Measurements from ENCODE around the gene MPHOSPH9.
A peak's percentile ranks its signal among the peaks of the same experiment; 100 is the strongest.

Gene MPHOSPH9

GRCh38 chr12:123232807-123233504, at the start of gene MPHOSPH9, which contains the start of gene MTRFR:
MPHOSPH9 (minus strand) TSS chr12:123233141; CDS start chr12:123230364, 2,777 bp downstream.
MTRFR (plus strand) TSS chr12:123233436; CDS start chr12:123253675, 20,239 bp downstream.
- 0 out of 2 replicates have a peak, but pooled peaks cover 1% of the 10 kb centered on the region for H3K4me1 ChIP-seq (ENCODE audit: control insufficient read depth, insufficient read depth, low read length)
- H3K4me3 ChIP-seq (ENCODE audit: low read length): peak within 1 kb of the TSS; percentile 81
- peak; percentile 97 for DNase-seq (ENCODE audit: low read depth, low spot score)
- WGBS (ENCODE audit: insufficient coverage, insufficient read length): no CpG with 5 or more reads among the region's 66 CpGs
- H3K36me3 ChIP-seq (ENCODE audit: control insufficient read depth, insufficient read depth, low read length): no peaks in the 10 kb centered on the region
- H3K27me3 ChIP-seq (ENCODE audit: control insufficient read depth, insufficient read depth, low read length): no peaks in the 10 kb centered on the region
- H3K27ac ChIP-seq (ENCODE audit: low read length): no peak within 1 kb of the TSS
- no peaks in the 10 kb centered on the region for H3K9me3 ChIP-seq (ENCODE audit: control insufficient read depth, insufficient read depth, low read length)

GRCh38 chr12:123282111-123282510, 49.2 kb upstream of the MPHOSPH9 start:
- Histone ChIP-seq H3K4me3 (ENCODE audit: low read length) (no peak overlapping the region), H3K27ac (ENCODE audit: low read length) (no peak overlapping the region), H3K9me3 (ENCODE audit: control insufficient read depth, insufficient read depth, low read length) (no peaks in the 10 kb centered on the region), H3K36me3 (ENCODE audit: control insufficient read depth, insufficient read depth, low read length) (no peaks in the 10 kb centered on the region), H3K4me1 (ENCODE audit: control insufficient read depth, insufficient read depth, low read length) (peaks cover 2% of the 10 kb centered on the region; the same call in 1 of the 2 replicates), H3K27me3 (ENCODE audit: control insufficient read depth, insufficient read depth, low read length) (no peaks in the 10 kb centered on the region)
- DNase-seq (ENCODE audit: low read depth, low spot score): no peak
- no CpG with 5 or more reads among the region's 10 CpGs for WGBS (ENCODE audit: insufficient coverage, insufficient read length)

- no peak overlapping the region for H3K4me3 ChIP-seq (ENCODE audit: low read length)
- WGBS (ENCODE audit: insufficient coverage, insufficient read length): no CpG with 5 or more reads among the region's 2 CpGs
- no peak overlapping the region for H3K27ac ChIP-seq (ENCODE audit: low read length)
- no peaks in the 10 kb centered on the region for H3K4me1 ChIP-seq (ENCODE audit: control insufficient read depth, insufficient read depth, low read length)
- no peak for DNase-seq (ENCODE audit: low read depth, low spot score)
- no peaks in the 10 kb centered on the region for H3K27me3 ChIP-seq (ENCODE audit: control insufficient read depth, insufficient read depth, low read length)
- no peaks in the 10 kb centered on the region for H3K36me3 ChIP-seq (ENCODE audit: control insufficient read depth, insufficient read depth, low read length)
- H3K9me3 ChIP-seq (ENCODE audit: control insufficient read depth, insufficient read depth, low read length): no peaks in the 10 kb centered on the region
Measured at GRCh38 chr12:123280971-123281370, 48.0 kb upstream of the MPHOSPH9 start.

GRCh38 chr12:123278101-123278627, 45.2 kb upstream of the MPHOSPH9 start:
- Histone ChIP-seq H3K27me3 (ENCODE audit: control insufficient read depth, insufficient read depth, low read length) (no peaks in the 10 kb centered on the region), H3K9me3 (ENCODE audit: control insufficient read depth, insufficient read depth, low read length) (no peaks in the 10 kb centered on the region), H3K36me3 (ENCODE audit: control insufficient read depth, insufficient read depth, low read length) (no peaks in the 10 kb centered on the region), H3K27ac (ENCODE audit: low read length) (no peak overlapping the region), H3K4me1 (ENCODE audit: control insufficient read depth, insufficient read depth, low read length) (no peaks in the 10 kb centered on the region), H3K4me3 (ENCODE audit: low read length) (no peak overlapping the region)
- DNase-seq (ENCODE audit: low read depth, low spot score): no peak
- WGBS (ENCODE audit: insufficient coverage, insufficient read length): no CpG with 5 or more reads among the region's 2 CpGs

GRCh38 chr12:123273166-123273565, 40.2 kb upstream of the MPHOSPH9 start:
- Histone ChIP-seq H3K4me3 (ENCODE audit: low read length) (no peak overlapping the region), H3K9me3 (ENCODE audit: control insufficient read depth, insufficient read depth, low read length) (no peaks in the 10 kb centered on the region), H3K27ac (ENCODE audit: low read length) (no peak overlapping the region), H3K36me3 (ENCODE audit: control insufficient read depth, insufficient read depth, low read length) (no peaks in the 10 kb centered on the region), H3K4me1 (ENCODE audit: control insufficient read depth, insufficient read depth, low read length) (peaks cover 10% of the 10 kb centered on the region), H3K27me3 (ENCODE audit: control insufficient read depth, insufficient read depth, low read length) (no peaks in the 10 kb centered on the region)
- WGBS (ENCODE audit: insufficient coverage, insufficient read length): no CpG with 5 or more reads among the region's 15 CpGs
- no peak for DNase-seq (ENCODE audit: low read depth, low spot score)

GRCh38 chr12:123271001-123271668, 38.2 kb upstream of the MPHOSPH9 start:
- Histone ChIP-seq H3K27ac (ENCODE audit: low read length) (no peak overlapping the region), H3K9me3 (ENCODE audit: control insufficient read depth, insufficient read depth, low read length) (no peaks in the 10 kb centered on the region), H3K36me3 (ENCODE audit: control insufficient read depth, insufficient read depth, low read length) (0 out of 2 replicates have a peak, but pooled peaks cover 6% of the 10 kb centered on the region), H3K4me3 (ENCODE audit: low read length) (peak overlapping the region; percentile 92), H3K27me3 (ENCODE audit: control insufficient read depth, insufficient read depth, low read length) (no peaks in the 10 kb centered on the region), H3K4me1 (ENCODE audit: control insufficient read depth, insufficient read depth, low read length) (peaks cover 14% of the 10 kb centered on the region)
- no CpG with 5 or more reads among the region's 108 CpGs for WGBS (ENCODE audit: insufficient coverage, insufficient read length)
- DNase-seq (ENCODE audit: low read depth, low spot score): no peak

- Histone ChIP-seq H3K4me3 (ENCODE audit: low read length) (peak overlapping the region; percentile 92), H3K27ac (ENCODE audit: low read length) (no peak overlapping the region), H3K27me3 (ENCODE audit: control insufficient read depth, insufficient read depth, low read length) (no peaks in the 10 kb centered on the region), H3K36me3 (ENCODE audit: control insufficient read depth, insufficient read depth, low read length) (0 out of 2 replicates have a peak, but pooled peaks cover 8% of the 10 kb centered on the region), H3K9me3 (ENCODE audit: control insufficient read depth, insufficient read depth, low read length) (no peaks in the 10 kb centered on the region), H3K4me1 (ENCODE audit: control insufficient read depth, insufficient read depth, low read length) (peaks cover 14% of the 10 kb centered on the region)
- no peak for DNase-seq (ENCODE audit: low read depth, low spot score)
- no CpG with 5 or more reads among the region's 51 CpGs for WGBS (ENCODE audit: insufficient coverage, insufficient read length)
Measured at GRCh38 chr12:123270214-123271000, 37.5 kb upstream of the MPHOSPH9 start.

- 0 out of 2 replicates have a peak, but pooled peaks cover 8% of the 10 kb centered on the region for H3K36me3 ChIP-seq (ENCODE audit: control insufficient read depth, insufficient read depth, low read length)
- H3K9me3 ChIP-seq (ENCODE audit: control insufficient read depth, insufficient read depth, low read length): no peaks in the 10 kb centered on the region
- DNase-seq (ENCODE audit: low read depth, low spot score): no peak
- peaks cover 14% of the 10 kb centered on the region for H3K4me1 ChIP-seq (ENCODE audit: control insufficient read depth, insufficient read depth, low read length)
- H3K4me3 ChIP-seq (ENCODE audit: low read length): peak overlapping the region; percentile 92; the same call in 1 of the 2 replicates
- no peak overlapping the region for H3K27ac ChIP-seq (ENCODE audit: low read length)
- no peaks in the 10 kb centered on the region for H3K27me3 ChIP-seq (ENCODE audit: control insufficient read depth, insufficient read depth, low read length)
- no CpG with 5 or more reads among the region's 7 CpGs for WGBS (ENCODE audit: insufficient coverage, insufficient read length)
Measured at GRCh38 chr12:123269896-123270213, 36.9 kb upstream of the MPHOSPH9 start.

- WGBS (ENCODE audit: insufficient coverage, insufficient read length): no CpG with 5 or more reads among the region's 32 CpGs
- Histone ChIP-seq H3K9me3 (ENCODE audit: control insufficient read depth, insufficient read depth, low read length) (no peaks in the 10 kb centered on the region), H3K36me3 (ENCODE audit: control insufficient read depth, insufficient read depth, low read length) (peaks cover 8% of the 10 kb centered on the region; the same call in 1 of the 2 replicates), H3K4me3 (ENCODE audit: low read length) (peak overlapping the region; percentile 92; the same call in 1 of the 2 replicates), H3K27ac (ENCODE audit: low read length) (no peak overlapping the region), H3K4me1 (ENCODE audit: control insufficient read depth, insufficient read depth, low read length) (peaks cover 14% of the 10 kb centered on the region), H3K27me3 (ENCODE audit: control insufficient read depth, insufficient read depth, low read length) (no peaks in the 10 kb centered on the region)
- no peak for DNase-seq (ENCODE audit: low read depth, low spot score)
Measured at GRCh38 chr12:123269395-123269892, 36.5 kb upstream of the MPHOSPH9 start.

GRCh38 chr12:123268850-123269249, 35.9 kb upstream of the MPHOSPH9 start:
- Histone ChIP-seq H3K27ac (ENCODE audit: low read length) (no peak overlapping the region), H3K27me3 (ENCODE audit: control insufficient read depth, insufficient read depth, low read length) (no peaks in the 10 kb centered on the region), H3K4me3 (ENCODE audit: low read length) (no peak overlapping the region), H3K4me1 (ENCODE audit: control insufficient read depth, insufficient read depth, low read length) (peaks cover 14% of the 10 kb centered on the region), H3K9me3 (ENCODE audit: control insufficient read depth, insufficient read depth, low read length) (no peaks in the 10 kb centered on the region), H3K36me3 (ENCODE audit: control insufficient read depth, insufficient read depth, low read length) (peaks cover 8% of the 10 kb centered on the region; the same call in 1 of the 2 replicates)
- WGBS (ENCODE audit: insufficient coverage, insufficient read length): no CpG with 5 or more reads among the region's 13 CpGs
- no peak for DNase-seq (ENCODE audit: low read depth, low spot score)

Data from iPS DF 6.9 (cell line).